ENCODE measurements around the gene OXNAD1.

Gene OXNAD1

GRCh38 chr3:16229681-16230080, 35.3 kb upstream of the OXNAD1 start:
- no peak for TF ChIP-seq CTCF (conservative IDR thresholded peaks at IDR 0.05)
- H3K27ac ChIP-seq = no peak overlapping the region

GRCh38 chr3:16231983-16232382, 33.0 kb upstream of the OXNAD1 start:
- no peak overlapping the region for H3K27ac ChIP-seq
- no peak for TF ChIP-seq CTCF (conservative IDR thresholded peaks at IDR 0.05)

DNA sequence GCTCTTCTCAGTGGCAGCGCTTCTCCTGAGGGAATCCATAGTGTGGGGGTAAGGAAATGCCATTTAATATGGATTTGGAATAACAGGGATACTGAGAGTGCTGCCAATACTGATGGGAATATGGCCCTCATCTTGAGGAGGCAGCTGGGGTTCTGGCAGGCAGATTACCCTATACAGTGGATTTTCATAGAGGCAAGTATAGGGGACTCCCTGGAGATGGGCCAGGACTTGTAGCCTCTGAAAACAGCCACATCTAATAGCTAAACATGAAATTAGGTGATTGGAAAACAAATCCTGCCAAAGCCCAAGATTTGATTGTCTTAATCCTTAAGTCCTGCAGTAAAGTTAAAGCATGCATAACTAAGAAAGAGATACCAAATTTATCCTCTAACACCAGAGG, 31.2 kb upstream of the OXNAD1 start:
- H3K27ac ChIP-seq = no peak overlapping the region
- no peak for TF ChIP-seq CTCF (conservative IDR thresholded peaks at IDR 0.05)

GRCh38 chr3:16234281-16234680, 30.7 kb upstream of the OXNAD1 start:
- no peak overlapping the region for H3K27ac ChIP-seq
- TF ChIP-seq CTCF (conservative IDR thresholded peaks at IDR 0.05) = no peak

DNA sequence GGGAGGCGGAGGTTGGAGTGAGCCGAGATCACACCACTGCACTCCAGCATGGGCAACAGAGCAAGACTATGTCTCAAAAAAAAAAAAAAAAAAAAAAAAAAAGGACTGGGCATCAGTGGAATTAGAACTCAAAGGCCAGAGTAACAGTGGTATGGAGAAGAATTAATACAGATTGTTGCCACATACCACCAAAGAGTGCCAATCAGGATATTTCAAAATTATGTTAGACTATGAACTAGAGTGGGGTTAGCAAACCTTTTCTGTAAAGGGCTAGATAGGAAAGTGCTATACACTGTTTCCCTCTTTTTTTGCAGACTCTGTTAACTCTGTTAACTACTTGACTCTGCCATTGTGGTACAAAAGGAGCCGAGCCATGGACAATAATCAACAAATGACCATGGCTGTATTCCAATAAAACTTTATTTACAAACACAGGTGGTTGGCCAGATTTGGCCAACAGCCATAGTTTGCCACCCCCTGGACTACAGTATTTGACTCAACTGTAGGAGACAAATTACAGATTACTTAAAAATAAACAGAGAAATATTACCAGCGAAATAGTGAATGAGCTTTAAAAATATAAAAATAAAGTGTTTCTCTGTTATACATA, 28.9 kb upstream of the OXNAD1 start:
- H3K27ac ChIP-seq = no peak overlapping the region
- TF ChIP-seq CTCF (conservative IDR thresholded peaks at IDR 0.05) = no peak

DNA sequence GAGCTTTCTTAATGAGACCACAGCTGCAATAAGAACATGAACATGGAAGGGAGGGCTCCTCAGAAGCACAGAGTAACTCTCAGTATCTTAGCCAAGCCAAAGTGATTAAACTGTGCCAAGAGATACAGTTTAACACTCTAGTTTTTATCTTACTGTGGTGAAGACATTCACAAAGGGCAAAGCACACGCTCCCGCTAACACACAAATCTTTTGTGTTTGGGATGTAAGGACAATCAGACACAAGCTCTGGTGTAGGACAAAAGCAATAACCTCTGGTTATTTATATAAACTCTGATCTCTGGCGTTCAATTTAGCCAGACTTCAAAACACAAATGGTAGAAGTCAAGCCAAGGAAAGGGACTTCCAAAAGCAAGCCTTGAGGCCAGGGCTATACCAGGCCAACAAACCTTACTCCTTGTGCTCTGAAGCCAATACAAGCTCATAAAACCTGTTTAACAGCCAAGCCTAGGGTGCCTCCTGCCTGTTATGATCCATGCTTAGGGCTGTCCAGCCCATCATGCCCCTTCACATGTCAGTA, 28.1 kb upstream of the OXNAD1 start:
- H3K27ac ChIP-seq = no peak overlapping the region
- no peak for TF ChIP-seq CTCF (conservative IDR thresholded peaks at IDR 0.05)

DNA sequence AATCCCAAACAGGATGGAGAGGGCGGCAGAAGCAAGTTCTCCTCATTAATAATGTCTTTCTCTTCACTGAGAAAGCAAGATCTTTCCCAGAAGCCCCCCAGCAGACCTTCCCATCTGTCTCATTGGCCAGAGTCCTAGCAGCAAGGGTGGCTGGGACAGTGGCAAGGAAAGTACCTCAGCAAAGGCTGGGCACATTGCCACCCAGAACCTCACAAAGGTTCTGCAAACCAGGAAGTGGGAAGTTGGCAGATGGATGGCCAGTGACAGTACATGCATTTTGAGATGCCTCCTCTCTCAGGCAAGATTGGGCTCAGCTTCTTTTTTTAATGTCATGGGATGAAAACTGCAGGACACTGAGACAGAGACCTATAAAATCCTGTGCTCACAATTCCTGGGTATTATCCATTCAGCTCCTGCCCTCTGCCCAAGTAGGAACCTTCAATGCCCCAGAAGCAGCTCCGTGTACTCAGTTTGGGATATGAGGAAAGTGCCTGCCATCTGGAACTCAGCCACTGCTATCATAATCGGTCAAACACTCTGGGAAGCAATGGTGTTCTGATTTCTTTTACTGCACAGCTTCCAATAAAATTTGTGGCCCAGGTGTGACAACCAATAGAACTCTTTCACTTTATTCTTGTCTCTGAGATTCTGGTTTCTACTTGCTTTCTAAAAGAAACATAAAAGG, 25.8 kb upstream of the OXNAD1 start:
- no peak overlapping the region for H3K27ac ChIP-seq
- TF ChIP-seq CTCF (conservative IDR thresholded peaks at IDR 0.05) = no peak

Data from VCaP (cell line).